ENCODE results near the gene UHMK1.

Gene UHMK1

GRCh38 chr1:162530307-162530987 is 32.8 kb downstream of the UHMK1 start:
- no peak for DNase-seq (ENCODE audit: low read depth, low spot score)

- DNase-seq (ENCODE audit: low read depth, low spot score), result no peak
Measured at GRCh38 chr1:162530988-162531319, 33.3 kb downstream of the UHMK1 start.

GRCh38 chr1:162535501-162535900 is 37.9 kb downstream of the UHMK1 start:
- DNase-seq (ENCODE audit: low read depth, low spot score), result no peak

GRCh38 chr1:162536511-162536910 is 38.9 kb downstream of the UHMK1 start:
- DNase-seq (ENCODE audit: low read depth, low spot score), result no peak

GRCh38 chr1:162537216-162537615 is 39.6 kb downstream of the UHMK1 start:
- DNase-seq (ENCODE audit: low read depth, low spot score), result no peak

DNA sequence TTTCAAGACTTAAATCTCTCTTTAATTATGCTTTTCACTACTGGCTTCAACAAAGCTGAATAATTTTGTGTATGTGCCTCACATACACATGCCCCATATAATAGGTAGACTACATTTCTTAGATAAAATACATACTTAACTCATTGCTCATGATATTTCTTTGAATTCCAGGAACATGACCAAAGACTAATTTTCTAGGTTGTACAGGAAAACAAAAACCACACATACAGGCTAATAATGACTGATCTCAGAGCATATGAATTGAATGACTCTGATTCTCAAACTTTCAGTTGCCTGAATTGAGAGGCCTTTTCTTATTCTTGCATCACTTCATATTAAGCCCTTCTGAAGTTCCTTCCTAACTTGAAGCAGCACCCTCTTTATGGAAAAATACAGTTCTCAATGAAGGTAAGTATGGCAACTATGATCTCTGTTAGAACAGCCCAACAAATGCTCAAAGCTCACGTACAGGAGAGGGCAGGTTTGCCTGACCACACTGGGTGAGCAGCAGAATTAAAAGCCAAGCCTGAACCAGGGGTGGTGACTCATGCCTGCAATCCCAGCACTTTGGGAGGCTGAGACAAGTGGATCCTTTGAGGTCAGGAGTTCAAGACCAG is 41.3 kb downstream of the UHMK1 start:
- no peak for DNase-seq (ENCODE audit: low read depth, low spot score)

DNA sequence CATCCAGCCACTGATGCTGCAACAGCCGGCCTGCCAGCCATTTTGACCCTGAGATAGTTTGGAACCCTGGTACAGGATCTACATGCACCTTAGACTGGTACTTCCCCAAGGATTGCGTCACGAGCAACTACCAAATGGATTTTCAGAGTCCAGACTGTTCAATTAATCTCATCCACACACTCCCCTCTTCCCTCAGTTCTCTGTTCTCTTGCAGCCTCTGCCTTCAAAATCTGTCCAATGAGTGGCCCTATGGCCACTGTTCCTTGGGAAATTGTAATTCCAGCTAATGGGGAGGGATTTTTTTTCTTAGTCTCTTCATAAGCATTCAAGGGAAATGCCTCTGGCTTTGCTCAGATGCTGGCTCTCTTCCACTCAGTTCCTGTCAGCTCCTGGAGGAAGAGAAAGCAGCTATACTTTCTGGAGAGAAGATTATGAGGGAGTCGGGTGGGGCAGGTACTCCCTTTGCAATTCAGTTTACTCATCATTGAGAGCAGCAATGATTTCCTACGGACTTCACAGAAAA is 44.1 kb downstream of the UHMK1 start:
- DNase-seq (ENCODE audit: low read depth, low spot score), result peak; percentile 47

GRCh38 chr1:162543228-162543627 is 45.6 kb downstream of the UHMK1 start:
- DNase-seq (ENCODE audit: low read depth, low spot score), result no peak

GRCh38 chr1:162548170-162548569 is 50.6 kb downstream of the UHMK1 start:
- DNase-seq (ENCODE audit: low read depth, low spot score), result no peak

DNA sequence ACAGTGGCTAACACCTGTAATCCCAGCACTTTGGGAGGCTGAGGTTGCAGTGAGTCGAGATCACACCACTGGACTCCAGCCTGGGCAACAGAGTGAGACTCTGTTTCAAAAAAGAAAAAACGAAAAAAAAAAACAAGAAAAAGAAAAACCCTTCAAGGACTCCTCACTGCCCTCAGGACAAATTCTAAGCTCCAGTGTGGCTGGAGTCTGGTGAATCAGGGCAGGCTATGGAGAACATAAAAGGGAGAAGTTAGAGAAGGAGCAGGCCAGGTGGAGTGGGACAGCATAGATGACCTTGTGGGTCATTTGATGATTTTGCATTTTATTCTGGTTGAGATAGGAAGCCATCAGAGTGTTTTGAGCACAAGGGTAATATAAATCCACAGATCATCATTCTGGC is 51.4 kb downstream of the UHMK1 start:
- no peak for DNase-seq (ENCODE audit: low read depth, low spot score)

- DNase-seq (ENCODE audit: low read depth, low spot score), result no peak
Measured at GRCh38 chr1:162550925-162551324, 53.3 kb downstream of the UHMK1 start.

DNA sequence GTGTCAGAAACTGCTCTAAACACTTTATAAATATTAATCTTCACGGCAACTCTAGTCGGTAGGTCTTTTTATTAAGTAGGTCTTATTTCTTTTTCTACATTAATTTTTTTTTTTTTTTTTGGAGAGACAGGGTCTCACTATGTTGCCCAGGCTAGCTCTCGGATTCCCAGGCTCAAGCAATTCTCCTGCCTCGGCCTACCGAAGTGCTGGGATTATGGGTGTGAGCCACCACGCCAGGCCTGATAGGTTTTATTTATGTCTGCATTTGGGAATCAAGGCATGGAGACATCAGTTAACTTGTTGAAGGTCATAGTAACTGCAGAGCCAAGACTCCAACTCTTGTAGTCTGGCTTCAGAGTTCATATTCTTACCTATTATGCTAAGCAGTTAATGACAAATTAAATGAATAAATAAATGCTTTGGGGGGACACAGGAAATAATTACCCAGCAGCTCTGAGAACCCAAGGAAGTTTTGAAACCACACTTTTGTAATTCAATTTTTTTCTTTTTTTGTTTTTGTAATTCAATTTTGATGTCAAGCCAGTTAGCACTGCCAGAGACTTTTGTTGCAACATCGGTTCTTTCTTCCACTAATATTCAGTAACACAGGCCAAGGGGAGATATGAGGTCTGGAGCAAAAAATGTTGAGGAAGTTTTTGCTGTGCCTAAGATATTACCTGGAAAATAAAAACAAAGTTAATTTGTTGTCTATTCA is 54.5 kb downstream of the UHMK1 start:
- DNase-seq (ENCODE audit: low read depth, low spot score), result no peak

DNA sequence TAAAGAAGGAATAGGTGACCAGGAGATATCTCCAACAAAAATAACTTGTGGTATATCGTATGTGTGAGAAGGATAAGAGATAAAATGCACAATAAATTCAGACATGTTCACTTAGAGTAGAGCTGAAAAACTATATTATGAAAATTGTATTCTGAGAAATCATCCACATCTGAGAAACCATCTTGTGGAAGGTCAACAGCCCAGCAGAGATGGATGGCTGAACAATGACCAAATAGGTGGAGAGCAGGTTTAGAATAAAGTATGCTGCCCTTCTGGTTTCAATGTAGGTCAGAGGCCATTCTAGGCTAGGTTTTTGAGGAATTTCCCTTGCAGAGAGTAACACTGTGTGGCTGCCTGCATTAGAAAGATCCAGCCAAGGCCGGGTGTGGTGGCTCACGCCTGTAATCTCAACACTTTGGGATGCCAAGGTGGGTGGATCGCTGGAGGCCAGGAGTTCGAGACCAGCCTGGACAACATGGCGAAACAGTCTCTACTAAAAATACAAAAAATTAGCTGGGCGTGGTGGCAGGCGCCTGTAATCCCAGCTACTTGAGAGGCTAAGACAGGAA is 55.1 kb downstream of the UHMK1 start:
- no peak for DNase-seq (ENCODE audit: low read depth, low spot score)

GRCh38 chr1:162554258-162554657 is 56.6 kb downstream of the UHMK1 start:
- DNase-seq (ENCODE audit: low read depth, low spot score), result no peak

- DNase-seq (ENCODE audit: low read depth, low spot score), result no peak
Measured at GRCh38 chr1:162557536-162557935, 59.9 kb downstream of the UHMK1 start.

GRCh38 chr1:162560303-162561036 is 62.9 kb downstream of the UHMK1 start:
- no peak for DNase-seq (ENCODE audit: low read depth, low spot score)

DNA sequence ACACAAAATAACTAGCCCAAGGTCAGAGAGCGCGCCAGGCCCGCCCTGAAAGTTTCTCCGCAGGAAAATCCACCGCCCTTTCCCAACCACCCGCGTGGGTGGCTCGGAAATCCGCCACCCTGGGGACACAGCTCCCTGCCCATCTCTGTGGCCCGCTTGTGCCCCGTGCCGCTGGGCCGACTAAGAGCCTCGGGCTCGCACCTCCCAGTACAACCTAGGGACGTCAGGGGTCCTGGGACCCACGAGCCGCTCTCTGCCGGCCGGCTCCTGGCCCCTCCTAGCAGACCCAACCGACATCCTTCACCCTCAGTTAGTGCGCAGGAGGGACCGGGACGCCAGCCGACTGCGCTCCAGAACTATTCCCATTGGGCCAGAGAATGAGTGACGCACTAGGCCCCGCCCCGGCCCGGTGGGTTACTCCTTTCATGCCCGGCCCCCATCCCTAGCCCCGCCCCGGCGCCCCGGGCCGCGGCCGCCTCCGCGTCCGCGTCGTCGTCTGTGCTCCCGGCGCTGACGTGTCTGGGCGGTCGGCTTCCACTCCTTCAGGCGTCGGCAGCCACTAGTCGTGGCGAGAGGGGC is 63.5 kb downstream of the UHMK1 start:
- DNase-seq (ENCODE audit: low read depth, low spot score), result peak; percentile 92

- DNase-seq (ENCODE audit: low read depth, low spot score), result no peak
Measured at GRCh38 chr1:162561616-162562469, 64.2 kb downstream of the UHMK1 start, which contains the start of gene UAP1. Gene UAP1 (plus strand): TSS chr1:162561722. CDS start chr1:162566069, 4,347 bp downstream.

DNA sequence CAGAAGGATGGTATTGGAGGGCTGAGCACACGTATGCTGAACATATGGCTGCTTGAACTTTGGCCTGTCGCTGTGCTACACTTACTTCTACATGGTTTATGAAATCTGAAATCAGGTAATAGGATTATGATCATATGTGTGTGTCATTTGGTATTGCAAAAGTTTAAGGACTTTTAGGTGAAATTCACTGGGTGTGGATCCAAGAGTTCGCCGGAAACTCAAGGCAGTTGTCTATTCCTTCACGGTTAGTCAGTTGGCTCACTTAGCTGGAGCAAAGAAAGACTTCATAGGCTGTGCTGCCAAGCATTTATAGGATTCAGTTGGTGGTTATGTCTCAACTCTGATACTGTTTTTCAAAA is 64.8 kb downstream of the UHMK1 start:
- no peak for DNase-seq (ENCODE audit: low read depth, low spot score)

GRCh38 chr1:162564762-162565218 is 67.2 kb downstream of the UHMK1 start:
- no peak for DNase-seq (ENCODE audit: low read depth, low spot score)

Data from smooth muscle cell of the brain vasculature (primary cell).